ENCODE results near the gene ROR1. TPM values are rescaled to one million over a fixed set of nuclear protein-coding genes. Genes with fewer than 3 reads are reported as not detected.

Gene ROR1
- total and polyA plus RNA-seq, 2 of the 4 experiments (the other 2 are of a cell fraction) = 4.4 to 10.0 TPM

GRCh38 chr1:63817152-63817667 lies 43.4 kb downstream of the ROR1 start:
- dilution Hi-C loops (cut with HindIII; ENCODE audit: low sequenced_read_pairs, unreplicated experiment) = no loop called here
- Histone ChIP-seq H3K4ac (ENCODE audit: low read depth, low read length) (no peak overlapping the region), H2BK120ac (ENCODE audit: low read depth, low read length) (no peak overlapping the region), H4K8ac (ENCODE audit: low read depth in 2 of 2, low read length in 2 of 2) (no peak overlapping the region), H3K9me1 (ENCODE audit: insufficient read depth, low read length) (no peaks in the 10 kb centered on the region), H2AFZ (replicated peaks; ENCODE audit: low read length, poor library complexity) (no peak overlapping the region), H2BK15ac (ENCODE audit: low read depth, low read length) (no peak overlapping the region), H2AK5ac (ENCODE audit: low read depth, low read length) (no peak overlapping the region), H3K4me1 (ENCODE audit: control insufficient read depth, insufficient read depth, low read length) (peaks cover 19% of the 10 kb centered on the region; the same call in 1 of the 2 replicates), H3K56ac (ENCODE audit: extremely low read depth, insufficient read depth, low read length) (no peak overlapping the region), H2AK9ac (replicated peaks; ENCODE audit: low read depth, low read length, poor library complexity) (no peak overlapping the region), H2BK5ac (ENCODE audit: low read depth, low read length, poor library complexity, severe bottlenecking) (no peak overlapping the region), H3K4me3 (ENCODE audit: insufficient read depth, low read depth, low read length) (no peak overlapping the region), H3K18ac (ENCODE audit: low read depth, low read length) (no peak overlapping the region), H3K23ac (ENCODE audit: low read depth, low read length) (no peak overlapping the region), H3K9me3 (ENCODE audit: control insufficient read depth, insufficient read depth, low read length) (no peaks in the 10 kb centered on the region), H3K36me3 (ENCODE audit: control insufficient read depth, insufficient read depth, low read length) (no peaks in the 10 kb centered on the region), H4K5ac (ENCODE audit: low read depth, low read length) (no peak overlapping the region), H3K79me1 (ENCODE audit: low read depth in 1 of 2, low read length in 2 of 2) (peaks cover 14% of the 10 kb centered on the region in 2 experiments; a peak in 3 of 4 replicates), H2BK20ac (ENCODE audit: low read depth, low read length) (no peak overlapping the region), H3K27me3 (ENCODE audit: control insufficient read depth, insufficient read depth, low read length) (no peaks in the 10 kb centered on the region; the same call in 1 of the 2 replicates), H4K20me1 (ENCODE audit: insufficient read depth, low read length) (peaks cover 7% of the 10 kb centered on the region; the same call in 1 of the 2 replicates), H3K4me2 (ENCODE audit: low read depth, low read length) (no peak overlapping the region), H3K14ac (replicated peaks; ENCODE audit: low read depth, low read length) (no peak overlapping the region), H3K27ac (ENCODE audit: insufficient read depth, low read length) (no peak overlapping the region), H4K91ac (ENCODE audit: insufficient read depth, low read depth, low read length) (no peak overlapping the region), H3K9ac (ENCODE audit: low read depth, low read length) (no peak overlapping the region)
- POLR2A ChIA-PET (ENCODE audit: unreplicated experiment) = no interaction called here
- in situ Hi-C loops (cut with MboI; ENCODE audit: low sequenced_read_pairs) = no loop called here
- WGBS, 2 experiments (ENCODE audit: extremely low coverage in 2 of 2, insufficient read length in 1 of 2) = no CpG with 5 or more reads among the region's 5 CpGs
- peak; percentile 33 for DNase-seq
- peak; percentile 21; the same call in 1 of the 2 replicates for ATAC-seq (ENCODE audit: low read depth)
- BruUV-seq (replicated peaks) = no TSS peak
- no peak for TF ChIP-seq CTCF (conservative IDR thresholded peaks at IDR 0.05; ENCODE audit: low read depth, low read length)
- no peak for TF ChIP-seq SMC3 (IDR thresholded peaks at IDR 0.05; ENCODE audit: low read depth, low read length)
- no peak for TF ChIP-seq MXI1 (IDR thresholded peaks at IDR 0.05; ENCODE audit: borderline replicate concordance, low read depth, low read length)
- no peak for TF ChIP-seq RCOR1 (IDR thresholded peaks at IDR 0.05; ENCODE audit: insufficient replicate concordance, low read length)
- TF ChIP-seq NFE2L2 (IDR thresholded peaks at IDR 0.05; ENCODE audit: low read depth, low read length) = no peak
- TF ChIP-seq RFX5 (IDR thresholded peaks at IDR 0.05; ENCODE audit: low read depth, low read length) = no peak
- no peak for TF ChIP-seq POLR2A (IDR thresholded peaks at IDR 0.05; ENCODE audit: low read depth, low read length)
- no peak for TF ChIP-seq CHD1 (IDR thresholded peaks at IDR 0.05; ENCODE audit: low read depth, low read length)
- no peak for TF ChIP-seq MAFK (IDR thresholded peaks at IDR 0.05; ENCODE audit: low read depth, low read length)
- TF ChIP-seq ELK1 (IDR thresholded peaks at IDR 0.05; ENCODE audit: borderline replicate concordance, low read depth, low read length) = no peak
- TF ChIP-seq RAD21 (IDR thresholded peaks at IDR 0.05; ENCODE audit: low read length) = no peak
- TF ChIP-seq BHLHE40 (IDR thresholded peaks at IDR 0.05; ENCODE audit: low read depth, low read length) = no peak
- intact Hi-C loops (cut with micrococcal nuclease) = no loop called here
- CTCF ChIA-PET = interaction anchor here (0.7 kb wide), 1 partner anchor 320 kb away, joined by 3 read pairs; no protein-coding TSS in a partner anchor
